NCI-H1694 treated with DMSO at 0.1 percent for 48 hours (cell line): Measurements from ENCODE around the gene SLC25A12.

Source experiments
- DNase-seq: peaks from one replicate; lab custom pipeline; 2025; lab: John Stamatoyannopoulos, UW

Gene SLC25A12

DNA sequence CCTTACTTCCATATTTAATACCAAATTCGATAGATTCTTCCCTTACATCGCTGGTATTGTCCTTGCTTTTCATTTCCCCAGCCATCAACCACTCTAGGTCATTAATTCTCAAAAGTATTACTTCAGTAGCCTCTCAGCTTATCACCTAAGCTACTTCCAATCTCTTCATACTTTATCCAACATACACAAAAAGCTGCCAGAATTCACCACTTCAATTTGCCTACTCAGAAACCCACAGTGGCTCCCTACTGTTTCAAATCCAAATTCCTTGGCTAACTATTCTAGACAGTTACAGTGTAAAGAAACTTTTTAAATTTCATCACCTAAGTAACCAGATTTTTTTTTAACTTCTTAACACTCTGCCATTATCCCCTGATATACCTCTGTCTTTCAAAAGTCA lies 4.7 kb downstream of the SLC25A12 start:
- DNase-seq: no peak

DNA sequence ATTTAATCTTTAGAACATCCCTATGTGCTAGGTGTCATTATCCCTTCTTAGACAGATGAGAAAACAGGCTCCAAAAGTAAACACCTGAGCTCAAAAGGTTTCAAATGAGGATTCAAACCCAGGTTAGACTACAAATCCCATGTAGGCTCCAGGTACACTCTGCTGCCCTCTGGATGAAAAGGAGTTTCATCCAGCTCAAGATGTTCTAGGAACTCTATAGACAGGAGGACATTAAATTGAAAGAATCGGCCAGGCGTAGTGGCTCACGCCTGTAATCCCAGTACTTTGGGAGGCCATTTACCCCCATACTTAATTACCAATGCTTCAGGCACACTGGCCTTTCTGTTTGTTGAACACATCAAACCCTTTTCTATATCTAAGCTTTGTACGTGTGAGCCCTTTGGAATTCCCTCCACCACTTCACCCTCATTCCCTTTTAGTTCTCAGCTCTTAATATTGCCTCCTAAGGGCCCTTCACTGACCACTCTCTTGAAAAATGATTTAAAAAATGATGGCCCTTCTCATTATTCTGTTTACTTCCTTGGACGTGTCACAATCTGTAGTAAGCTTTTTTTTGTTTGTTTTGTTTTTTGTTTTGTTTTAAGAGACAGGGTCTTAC lies 10.7 kb downstream of the SLC25A12 start:
- no peak for DNase-seq

DNA sequence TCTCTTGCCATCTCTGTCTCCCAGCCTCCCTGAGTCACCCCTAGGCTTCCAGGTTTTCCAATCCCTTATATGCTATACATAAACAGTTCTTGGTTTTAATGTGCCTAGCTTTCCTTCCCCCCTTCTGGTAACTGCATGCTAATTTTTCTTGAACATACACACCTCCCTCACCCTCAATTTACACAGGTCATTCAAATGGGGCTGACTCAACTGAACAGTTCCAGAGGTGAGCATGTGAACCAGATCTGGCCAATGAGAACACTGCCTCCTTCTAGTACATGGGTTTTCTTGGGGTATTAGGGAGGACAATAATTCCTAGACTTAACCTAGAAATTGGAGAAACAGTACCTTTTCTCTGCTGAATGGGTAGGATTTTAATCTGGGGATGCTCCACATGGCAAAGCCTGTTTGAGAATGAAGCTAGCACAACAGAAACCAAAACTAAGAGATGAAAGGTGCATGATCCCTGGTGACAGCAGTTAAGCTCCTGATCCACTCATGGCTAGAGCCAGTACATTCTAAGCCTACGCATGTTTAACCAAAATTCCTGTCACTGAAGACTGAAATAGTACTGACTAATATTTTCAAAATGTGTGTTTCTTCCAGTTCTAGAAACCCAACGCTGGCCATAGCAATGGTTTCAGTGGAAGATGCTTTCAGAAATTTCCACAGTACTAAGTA lies 11.8 kb downstream of the SLC25A12 start:
- DNase-seq: no peak

DNA sequence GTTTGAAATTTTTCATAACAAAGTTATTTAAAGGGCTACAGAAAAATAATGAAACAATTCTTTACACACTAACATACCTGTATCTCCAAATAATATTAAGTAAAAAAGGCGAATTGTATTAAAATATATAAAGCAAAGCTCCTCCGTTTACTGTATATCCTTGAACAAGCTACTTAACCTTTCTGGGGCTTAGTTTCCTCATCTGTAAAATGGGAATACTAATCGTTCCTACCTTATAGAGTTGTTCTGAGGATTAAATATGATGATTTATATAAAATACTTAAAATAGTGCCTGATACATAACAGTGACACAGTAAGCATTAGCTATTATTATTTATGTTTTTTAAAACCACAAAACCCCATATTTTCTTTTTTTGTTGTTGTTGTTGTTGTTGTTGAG lies 13.3 kb downstream of the SLC25A12 start:
- no peak for DNase-seq

DNA sequence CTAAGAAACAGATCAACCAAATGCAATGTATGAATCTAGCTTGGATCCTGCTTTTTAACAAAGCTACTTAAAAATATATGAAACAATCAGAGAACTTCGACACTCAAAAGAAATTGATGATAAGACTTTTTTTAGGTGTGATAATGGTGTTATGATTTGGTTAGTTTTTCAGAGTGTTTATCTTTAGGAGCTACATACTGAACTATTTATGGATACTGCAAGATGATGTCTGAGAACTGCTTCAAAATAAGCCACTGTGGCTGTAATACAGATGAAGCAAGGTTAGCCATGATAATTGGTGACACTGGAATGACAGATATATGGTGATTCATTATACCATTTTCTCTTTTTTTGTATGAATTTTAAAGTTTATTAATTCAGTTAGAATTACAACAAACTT lies 14.2 kb downstream of the SLC25A12 start:
- no peak for DNase-seq

DNA sequence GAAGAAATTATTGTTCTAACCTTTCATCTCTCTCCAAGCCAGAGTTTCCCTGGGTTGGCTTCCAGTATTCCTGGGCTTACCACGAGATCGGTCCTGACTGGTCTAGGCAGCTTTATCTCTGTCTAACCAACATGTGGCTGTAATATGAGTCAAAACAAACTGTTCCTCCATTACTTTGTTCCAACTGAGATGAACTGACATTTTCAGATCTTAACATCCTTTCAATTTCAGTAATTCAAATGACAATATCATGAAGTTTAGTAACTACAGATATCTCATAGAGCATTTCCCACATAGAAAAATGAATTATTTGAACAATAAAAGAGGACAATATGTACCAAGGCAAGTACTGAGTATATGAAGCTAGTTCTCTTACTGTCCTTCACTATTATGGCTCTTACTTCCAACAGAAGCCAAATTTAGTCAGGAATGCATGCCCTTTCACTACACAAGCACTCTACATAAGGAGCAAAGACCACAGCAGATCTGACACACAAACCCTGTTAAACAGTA lies 15.5 kb downstream of the SLC25A12 start:
- no peak for DNase-seq

DNA sequence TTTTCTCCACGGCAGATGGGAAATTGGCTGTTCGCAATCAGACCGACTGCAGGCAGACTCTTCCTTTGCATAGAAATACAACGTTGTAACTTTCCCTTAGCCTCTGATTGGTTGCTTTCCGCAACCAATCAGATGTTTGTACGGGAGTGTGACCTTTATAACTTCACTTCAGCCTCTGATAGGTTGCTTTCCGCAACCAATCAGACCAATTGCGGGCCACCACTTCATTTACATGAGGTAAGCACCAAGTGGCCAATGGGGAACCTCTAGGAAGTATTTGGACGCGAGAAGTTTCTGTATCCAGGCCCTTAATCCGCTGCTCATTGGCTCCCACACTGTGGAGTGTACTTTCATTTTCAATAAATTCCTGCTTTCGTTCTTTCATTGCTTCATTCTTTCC lies 19.1 kb downstream of the SLC25A12 start:
- DNase-seq: no peak

DNA sequence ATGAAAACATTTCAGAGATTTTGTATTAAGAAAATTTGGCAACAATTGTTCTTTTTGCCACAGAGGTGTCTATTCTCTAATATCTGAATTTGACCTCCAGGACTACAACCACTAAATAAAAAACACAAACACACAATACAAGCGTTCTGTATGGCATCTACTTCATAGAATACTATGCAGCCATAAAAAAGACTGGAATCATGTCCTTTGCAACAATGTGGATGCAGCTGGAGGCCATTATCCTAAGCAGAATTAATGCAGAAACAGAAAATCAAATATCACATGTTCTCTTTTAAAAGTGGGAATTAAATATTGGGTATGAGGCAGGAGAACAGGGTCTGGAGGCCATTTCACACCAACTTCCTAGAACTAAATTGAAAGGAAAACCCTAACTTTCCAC lies 19.5 kb downstream of the SLC25A12 start:
- DNase-seq: no peak

DNA sequence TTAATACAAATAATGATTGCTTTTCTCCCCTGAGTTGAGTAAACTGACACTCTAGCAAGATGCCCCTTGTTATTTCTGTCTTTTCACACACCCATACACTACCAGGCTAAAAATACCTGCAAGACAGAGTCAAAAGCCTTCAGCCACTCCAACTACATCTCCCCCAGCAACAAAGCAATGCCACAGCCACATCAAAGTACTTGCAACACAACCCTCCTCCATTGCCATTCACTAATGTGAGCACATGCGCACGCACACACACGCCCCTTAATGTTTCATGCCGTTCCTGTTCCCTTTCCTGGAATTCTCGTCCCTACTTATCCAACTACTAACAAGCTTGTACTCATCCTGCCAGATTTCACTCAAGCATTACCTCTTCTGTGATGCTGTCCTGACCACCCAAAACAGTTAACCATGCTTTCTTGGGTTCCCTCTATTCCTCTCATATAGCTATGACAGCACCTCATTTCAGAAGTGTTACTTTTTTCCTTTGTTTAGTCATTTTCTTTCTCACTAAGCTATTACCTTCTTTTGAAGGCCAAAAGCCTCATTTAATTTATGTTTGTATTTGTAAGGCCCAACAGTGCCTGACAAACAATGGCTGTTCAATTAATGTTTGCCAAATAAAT lies 29.6 kb downstream of the SLC25A12 start:
- no peak for DNase-seq

DNA sequence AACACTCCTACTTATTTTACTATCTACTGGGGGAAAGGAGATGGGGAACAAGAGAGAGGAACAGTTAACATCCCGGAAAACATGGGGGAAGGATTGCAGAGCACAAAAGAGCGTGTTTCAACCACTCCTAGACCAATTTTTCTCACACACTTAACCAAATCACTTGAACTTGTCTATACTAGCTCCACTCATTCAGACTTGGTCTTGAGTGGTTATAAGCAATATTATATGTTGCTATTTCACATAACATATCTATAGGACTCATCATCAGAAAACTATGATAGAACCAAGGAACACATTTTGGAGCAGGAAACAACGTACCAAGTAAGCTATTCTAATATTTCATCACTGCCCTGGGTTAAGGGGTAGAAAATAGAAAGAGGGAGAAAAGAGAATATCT lies 31.5 kb downstream of the SLC25A12 start:
- DNase-seq: no peak

DNA sequence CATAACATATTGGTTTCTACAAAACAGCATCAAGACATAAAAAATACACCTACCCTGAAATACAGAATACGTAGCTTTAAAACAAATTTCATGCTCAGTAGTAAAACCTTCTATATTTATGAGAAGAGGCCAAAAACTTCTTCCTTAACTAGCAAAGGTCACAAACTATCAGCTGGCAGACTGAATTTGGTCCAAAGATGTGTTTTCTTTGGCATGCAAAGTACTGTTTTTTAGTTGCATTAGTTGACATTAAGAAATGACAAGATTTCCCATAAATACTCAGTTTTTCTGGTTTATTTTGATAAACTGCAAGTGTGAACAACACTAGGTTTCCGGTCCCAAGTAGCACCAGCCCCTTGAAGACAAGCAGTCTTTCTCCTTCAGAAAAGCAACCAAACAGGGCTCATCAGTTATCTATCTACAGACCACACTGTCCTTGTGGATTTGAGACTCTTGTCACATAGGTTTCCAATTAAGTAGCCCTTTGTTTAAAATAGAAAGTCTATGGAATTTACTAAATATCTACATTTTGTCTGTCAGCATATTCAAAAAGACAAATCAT lies 35.6 kb downstream of the SLC25A12 start:
- DNase-seq: no peak

DNA sequence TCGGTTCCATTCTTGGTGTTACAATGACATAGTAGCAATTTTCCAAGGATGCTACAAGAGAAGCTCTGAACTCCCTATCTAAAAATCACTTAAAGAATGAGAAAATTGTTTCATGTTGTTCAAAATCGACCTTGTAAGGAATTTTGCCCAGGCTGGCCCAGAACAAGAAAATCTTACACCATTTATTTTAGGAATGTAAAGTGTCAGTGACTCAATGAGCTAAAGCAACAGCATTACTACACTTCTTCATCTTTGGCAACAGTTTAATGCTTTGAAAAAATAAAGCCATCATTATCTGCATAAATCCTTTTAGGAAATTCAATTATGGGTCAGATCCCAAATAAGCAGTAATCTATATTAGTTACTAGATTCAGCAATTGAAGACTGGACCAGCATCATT lies 38.6 kb downstream of the SLC25A12 start:
- DNase-seq: no peak

DNA sequence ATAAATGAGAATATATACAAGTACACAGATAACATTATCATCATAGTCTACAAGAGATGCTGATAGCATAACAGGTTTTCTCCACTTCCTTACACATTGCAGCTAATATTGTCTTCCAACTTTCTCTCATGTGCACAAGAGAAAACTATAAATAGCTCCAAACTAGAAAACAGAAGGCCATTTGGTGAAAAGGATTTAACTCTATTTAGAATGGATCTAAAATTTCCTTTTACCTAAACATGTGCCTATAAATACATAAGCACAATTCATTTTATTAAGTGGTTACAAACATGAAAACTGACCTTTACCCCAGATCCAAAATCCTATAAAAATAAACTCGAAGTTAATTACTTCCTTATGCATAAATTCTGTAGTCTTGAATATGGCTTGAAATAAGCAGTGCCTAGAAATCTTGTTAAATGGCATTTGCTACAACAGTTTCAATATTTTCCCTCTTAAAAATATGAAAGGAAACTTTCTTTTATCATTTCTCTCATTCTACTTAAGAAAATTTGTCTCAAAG lies 41.6 kb downstream of the SLC25A12 start:
- no peak for DNase-seq

DNA sequence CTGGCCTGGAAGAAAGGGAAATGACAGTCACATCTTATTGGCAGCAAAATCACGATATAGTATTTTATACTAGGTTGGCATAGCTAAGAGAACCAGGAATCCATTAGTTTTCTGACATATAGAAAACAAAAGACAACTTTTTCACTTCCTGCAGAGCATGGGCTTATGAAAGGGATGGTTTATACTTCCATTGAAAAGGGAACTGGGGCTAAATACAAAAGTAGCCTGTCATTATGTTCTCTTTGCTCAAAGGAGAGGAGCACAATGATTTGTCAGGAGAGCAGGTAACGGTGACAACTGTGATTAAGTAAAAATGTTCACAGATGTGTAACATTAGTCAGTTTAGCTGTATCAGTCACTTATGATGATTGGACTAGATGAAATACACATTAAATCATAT lies 46.4 kb downstream of the SLC25A12 start:
- DNase-seq: no peak

DNA sequence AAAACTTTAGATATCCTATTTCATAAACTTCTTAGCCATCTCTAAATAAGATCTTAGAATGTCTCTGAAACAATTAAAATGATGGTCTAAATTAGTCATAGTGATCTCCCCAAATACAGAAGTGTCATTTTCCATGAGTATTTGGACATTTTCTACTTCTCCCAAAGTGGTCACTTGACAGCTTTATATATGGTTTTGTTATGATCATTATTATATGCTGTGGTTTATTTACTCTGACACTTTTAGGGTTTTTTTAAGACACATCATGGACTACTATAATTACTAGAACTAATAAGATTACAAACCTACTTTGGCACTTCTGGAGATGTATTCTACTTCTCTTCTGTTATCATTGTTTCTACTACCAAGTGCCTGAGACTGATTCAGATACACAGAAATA lies 47.1 kb downstream of the SLC25A12 start:
- no peak for DNase-seq

DNA sequence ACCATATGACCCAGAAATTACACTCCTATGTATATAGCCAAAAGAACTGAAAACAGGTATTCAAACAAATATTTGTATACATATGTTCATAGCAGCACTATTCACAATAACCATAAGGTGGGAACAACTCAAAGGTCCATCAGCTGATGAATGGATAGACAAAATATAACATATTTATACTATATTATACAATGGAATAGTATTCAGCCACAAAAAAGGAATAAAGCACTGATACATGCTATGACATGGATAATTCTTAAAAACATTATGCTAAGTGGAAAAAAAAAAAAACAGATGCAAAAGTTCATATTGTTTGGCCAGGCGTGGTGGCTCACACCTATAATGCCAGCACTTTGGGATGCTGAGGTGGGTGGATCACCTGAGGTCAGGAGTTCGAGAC lies 52.0 kb downstream of the SLC25A12 start:
- no peak for DNase-seq

DNA sequence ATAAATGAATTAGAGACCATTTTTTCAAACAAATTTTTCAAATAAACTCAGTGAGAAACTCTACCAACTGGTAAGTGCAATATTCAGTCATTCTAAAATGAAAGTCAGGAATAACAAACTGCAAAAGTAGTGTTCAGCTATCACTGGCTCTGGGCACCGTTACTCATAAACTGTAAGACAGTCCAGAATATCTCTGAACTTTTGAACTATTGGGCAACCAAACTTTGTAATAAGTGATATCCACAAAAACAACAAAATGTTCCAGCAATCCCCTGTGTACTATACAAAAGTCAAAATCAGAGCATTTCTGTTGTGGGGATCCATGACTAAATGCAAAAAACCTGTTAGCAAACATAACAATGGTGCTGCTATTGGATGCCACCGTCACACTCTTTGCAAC lies 56.3 kb downstream of the SLC25A12 start:
- no peak for DNase-seq

DNA sequence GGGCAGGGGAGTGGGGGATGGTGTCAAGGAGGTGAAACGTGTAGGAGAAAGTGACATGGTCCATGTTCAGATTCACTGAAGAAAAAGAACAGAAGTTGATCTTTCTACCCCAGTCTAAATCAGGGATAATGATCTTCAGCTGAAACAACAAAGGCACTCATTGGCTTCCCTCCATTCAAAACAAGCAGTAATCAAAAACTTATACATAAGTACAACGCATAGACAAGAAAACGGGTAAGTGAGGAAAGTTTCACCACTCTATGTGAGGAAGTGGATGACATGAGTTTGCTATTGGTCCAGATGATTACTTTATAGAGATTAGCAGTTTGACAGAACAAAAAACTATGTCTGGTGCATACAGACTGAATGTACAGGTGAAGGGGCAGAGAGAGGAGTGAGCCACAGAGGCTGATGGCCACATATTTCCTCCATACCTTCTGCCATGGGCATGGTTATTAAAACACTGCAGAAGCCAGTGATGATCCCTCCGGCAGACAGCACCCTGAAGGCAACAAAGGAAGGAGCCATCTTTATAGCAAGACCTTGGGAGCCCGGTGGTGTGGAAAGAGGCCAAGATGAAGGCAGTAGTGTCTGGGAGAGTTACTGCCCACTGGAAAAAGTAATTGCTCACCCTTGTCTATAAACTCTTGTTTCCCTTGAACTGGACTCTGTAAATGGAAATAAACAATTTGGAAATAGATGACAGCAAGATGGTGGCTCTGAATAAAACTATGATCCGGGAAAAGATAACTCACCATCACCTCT lies 57.7 kb downstream of the SLC25A12 start:
- no peak for DNase-seq

DNA sequence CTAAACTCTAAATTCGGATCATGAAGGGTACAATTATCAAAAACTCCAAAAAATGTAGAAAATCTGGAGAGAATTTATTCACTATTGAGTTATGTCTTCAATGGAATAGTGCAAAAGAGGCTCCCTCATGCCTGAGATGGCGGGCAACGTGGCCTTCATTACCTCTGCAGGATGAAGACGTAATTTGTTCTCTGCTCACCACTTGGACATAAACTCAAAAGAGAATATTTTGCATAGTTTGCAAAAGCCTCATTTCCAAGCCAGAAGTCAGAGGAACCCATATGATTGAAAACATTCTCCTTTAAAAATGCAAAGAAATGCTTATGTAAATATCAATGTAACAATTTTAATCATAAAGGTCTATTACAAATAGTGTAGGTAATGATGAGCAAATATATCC lies 58.7 kb downstream of the SLC25A12 start:
- no peak for DNase-seq

DNA sequence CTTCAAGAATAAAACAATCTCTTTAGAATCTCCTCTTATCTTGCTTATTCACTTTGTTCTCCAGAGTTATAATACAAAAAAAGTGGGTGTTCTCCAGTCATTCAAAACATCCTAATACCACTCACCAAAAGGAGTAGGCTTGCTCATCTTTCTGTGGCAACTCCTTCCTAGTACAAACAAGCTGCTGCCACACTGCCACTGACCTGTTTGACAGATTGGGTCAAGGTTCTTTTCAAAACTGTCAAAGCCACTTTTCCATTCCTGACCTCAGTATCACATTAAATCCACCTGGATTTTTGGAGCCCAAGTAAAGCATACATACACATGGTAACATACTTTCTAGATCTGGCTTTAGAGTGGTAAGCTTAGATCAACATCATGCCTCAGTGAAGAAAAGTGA lies 59.8 kb downstream of the SLC25A12 start:
- DNase-seq: no peak

DNA sequence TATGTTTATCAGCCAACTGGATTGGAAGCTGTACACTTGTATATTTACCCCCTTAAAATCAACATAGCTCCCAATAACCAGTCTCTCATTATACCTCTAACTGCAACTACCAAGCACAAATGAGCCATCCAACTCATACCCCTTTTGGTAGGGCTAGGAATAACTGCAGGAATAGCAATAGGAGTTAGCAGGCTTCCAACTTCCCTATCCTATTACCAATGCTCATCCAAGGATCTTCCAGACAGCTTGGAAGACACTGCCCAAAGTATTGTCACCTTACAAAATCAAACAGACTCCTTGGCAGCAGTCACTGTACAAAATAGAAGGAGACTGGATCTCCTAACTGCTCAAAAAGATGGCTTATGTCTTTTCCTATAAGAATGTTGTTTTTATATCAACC lies 61.6 kb downstream of the SLC25A12 start:
- DNase-seq: no peak

DNA sequence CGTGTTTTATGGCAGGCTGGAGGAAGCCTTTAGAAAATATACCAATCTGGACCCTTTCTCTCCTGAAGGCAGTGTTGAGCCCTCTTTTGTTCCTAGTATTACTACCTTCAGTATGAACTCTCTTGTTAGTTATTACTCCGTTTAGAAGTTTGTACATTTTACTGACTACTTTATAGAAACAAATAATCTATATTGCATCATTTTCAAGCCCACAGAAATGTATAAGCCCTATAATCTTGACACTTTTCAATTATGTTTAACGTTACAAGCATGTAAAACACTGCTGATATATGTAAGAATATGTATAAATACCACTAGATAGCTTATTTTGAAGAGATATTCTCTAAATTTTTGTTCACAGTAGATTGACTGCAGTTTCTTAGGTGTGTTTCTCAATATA lies 64.0 kb downstream of the SLC25A12 start:
- no peak for DNase-seq
